Epithelial cell of esophagus (primary cell): ENCODE data around the gene PMP22.
A peak's percentile ranks its signal among the peaks of the same experiment; 100 is the strongest.

Experiments
- DNase-seq: peaks from one replicate; pipeline ENCODE4 v3.0.0; 2010; ENCODE audit warnings: low read depth
- H3K4me3 ChIP-seq: 2 replicates; pipeline ENCODE4 v1.5.1; 2011; ENCODE audit warnings: mild to moderate bottlenecking, low read length, control low read depth
- TF ChIP-seq, protein P1 (sequence below): IDR thresholded peaks from 2 replicates; pipeline ENCODE4 v1.5.1; 2011; ENCODE audit warnings: low read depth, mild to moderate bottlenecking, low read length, control low read depth, inconsistent platforms; ENCODE audit not compliant: insufficient read depth; ENCODE audit errors: missing control alignments

PMP22 gene

DNA sequence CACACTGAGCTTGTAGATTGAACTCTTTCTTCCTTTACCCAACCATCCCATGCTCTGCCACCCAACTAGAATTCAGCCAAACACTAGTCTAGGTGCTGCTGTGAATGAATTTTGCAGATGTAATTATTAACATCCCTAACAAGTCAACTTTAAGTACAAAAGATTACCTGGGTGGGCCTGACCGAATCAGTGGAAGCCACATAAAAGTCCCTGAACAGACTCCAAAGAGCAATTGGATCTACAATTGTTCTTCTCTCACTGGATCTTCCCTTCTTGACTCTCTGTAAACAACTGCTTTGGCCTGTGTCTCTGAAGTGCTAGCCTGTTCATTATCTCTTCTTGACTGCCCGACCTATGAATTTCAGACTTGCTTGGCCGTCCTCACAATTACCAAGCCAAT is 67.9 kb downstream of the PMP22 start:
- no peak for DNase-seq
- no peak overlapping the region for H3K4me3 ChIP-seq
- TF ChIP-seq, protein P1, sequence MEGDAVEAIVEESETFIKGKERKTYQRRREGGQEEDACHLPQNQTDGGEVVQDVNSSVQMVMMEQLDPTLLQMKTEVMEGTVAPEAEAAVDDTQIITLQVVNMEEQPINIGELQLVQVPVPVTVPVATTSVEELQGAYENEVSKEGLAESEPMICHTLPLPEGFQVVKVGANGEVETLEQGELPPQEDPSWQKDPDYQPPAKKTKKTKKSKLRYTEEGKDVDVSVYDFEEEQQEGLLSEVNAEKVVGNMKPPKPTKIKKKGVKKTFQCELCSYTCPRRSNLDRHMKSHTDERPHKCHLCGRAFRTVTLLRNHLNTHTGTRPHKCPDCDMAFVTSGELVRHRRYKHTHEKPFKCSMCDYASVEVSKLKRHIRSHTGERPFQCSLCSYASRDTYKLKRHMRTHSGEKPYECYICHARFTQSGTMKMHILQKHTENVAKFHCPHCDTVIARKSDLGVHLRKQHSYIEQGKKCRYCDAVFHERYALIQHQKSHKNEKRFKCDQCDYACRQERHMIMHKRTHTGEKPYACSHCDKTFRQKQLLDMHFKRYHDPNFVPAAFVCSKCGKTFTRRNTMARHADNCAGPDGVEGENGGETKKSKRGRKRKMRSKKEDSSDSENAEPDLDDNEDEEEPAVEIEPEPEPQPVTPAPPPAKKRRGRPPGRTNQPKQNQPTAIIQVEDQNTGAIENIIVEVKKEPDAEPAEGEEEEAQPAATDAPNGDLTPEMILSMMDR: no peak

DNA sequence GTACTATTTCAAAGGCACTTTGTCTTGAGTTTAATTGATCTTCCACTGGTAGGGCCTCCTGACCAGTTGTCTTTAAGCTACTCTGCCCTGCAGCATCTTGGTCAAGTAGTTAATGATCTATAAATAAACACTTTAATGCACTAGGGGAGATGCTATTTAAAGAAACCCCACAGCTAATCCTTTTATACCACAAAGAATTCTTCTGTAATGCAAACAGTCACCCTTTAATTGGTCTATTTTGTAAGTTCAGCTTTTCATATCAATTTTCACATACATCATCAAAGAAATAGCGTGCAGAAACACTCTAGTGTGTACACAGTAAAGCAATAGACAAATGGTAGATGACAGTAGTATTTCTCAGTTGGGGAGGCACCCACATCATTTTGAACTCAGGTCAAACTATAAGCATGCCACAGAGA is 70.3 kb downstream of the PMP22 start:
- no peak for DNase-seq
- TF ChIP-seq, protein P1: no peak
- H3K4me3 ChIP-seq: no peak overlapping the region

DNA sequence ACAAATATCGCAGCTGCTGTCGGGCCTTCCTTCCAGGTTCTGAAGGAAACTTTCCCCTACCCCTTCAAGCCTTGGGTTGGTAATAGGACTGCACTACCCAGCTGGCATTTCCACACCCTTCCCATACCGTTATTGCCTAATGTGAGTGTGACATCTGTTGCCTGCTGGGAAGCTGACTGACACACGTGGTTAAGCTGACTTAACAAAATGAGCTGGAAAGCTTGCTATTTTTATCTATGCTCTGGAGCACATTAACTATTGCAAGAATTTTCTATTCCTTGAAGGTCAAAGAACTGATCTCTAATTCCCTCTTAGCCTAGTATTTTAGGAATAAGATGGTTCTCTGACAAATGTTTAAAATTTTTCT is 79.5 kb downstream of the PMP22 start:
- peak; percentile 33 for DNase-seq

DNA sequence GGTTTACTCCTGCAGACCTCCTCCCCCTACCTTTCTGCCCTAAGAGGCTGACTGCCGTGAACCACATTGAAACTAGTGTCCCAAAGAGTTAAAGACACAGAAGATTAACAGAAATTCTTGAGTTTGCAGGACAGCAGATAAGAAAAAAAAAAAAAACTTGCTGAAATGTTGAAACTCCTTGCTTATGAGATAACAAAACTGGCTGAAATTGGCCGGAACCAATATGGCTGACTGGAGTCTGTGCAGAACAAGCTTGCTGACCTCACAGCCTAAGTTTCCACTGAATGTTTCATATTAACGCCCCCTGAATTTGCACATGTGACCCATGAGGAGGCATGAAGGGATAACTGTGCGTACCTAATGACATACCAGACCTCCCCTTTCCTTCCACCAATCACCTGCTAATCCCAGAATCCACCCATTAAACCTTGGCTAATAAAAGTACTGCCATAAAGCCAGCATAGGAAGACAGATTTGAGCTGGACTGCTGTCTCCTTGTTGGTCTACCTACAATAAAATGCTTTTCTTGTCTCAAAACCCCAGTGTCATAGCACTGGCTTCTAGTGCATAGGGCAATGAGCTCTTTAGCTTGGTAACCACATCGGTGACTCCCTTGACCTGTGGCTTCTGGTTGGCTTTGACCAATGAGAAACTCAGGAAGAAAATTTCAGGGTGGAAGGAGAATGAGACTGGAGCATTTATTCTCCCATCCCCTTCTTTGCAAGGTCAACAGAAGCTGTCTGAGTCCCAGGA is 80.1 kb downstream of the PMP22 start:
- no peak for DNase-seq
- TF ChIP-seq, protein P1: no peak
- H3K4me3 ChIP-seq: no peak overlapping the region

More for the DNA sequence above, 79.5 kb downstream of the PMP22 start:
- TF ChIP-seq, protein P1: no peak
- no peak overlapping the region for H3K4me3 ChIP-seq

DNA sequence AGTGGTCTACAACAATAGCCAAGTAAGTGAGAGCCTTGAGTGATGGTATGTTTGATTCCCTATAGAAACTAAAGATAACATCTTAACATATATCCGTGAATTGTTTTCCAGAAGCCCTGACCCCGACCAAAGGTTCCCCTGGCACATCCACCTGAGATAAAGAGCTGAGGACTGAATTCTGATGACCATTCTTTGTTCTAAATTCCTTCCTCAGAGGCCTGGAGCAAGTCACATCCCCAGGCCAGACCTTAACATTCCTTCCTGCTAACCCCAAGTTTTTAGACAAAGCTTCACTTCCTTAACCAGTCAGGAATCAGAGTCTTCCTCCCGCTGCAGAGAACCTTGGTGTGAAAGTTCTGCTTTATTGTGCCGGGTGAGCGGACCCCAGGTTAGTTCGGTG is 83.3 kb downstream of the PMP22 start:
- no peak for DNase-seq
- TF ChIP-seq, protein P1: no peak
- H3K4me3 ChIP-seq: no peak overlapping the region

DNA sequence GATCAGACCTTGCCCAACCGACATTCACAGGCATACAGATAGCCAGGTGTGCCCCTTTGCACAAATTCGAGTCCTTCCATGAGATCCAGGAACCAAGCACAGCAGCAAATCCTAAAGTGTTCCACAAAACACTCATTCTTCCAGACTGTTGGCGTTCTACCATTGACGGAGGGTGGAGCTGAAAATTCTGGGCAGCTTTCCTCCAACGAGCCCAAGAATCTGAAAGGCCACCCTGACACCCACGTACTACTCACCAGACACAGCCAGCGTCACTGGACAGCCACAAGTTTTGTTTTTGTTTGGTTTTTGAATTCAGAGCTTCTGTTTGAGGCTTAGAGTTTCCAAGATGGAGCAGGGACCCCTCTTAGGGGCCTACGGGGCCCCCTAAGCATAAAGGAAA is 83.8 kb downstream of the PMP22 start:
- no peak overlapping the region for H3K4me3 ChIP-seq
- DNase-seq: no peak
- TF ChIP-seq, protein P1: no peak

DNA sequence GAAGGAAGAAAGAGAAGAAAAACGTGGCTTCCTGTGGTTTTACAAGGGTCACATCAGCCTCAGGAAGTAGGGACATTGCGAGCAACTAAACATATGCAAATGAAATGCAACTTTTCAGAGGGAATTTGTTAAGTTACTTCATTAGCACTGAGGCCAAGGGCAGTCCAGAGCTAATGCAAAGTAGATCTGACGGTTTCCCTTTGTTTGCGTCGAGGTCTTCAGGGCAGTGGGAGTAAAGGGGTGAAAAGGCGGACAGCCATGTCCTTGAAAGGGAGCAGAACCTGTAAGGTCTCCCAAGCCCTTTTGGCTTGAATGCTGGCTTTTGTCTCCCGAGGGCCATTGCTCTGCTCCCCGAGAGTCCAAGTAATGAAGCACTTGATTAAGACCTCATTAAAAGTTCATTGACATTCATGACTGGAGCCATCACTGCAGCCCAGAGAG is 85.0 kb downstream of the PMP22 start:
- no peak overlapping the region for H3K4me3 ChIP-seq
- TF ChIP-seq, protein P1: no peak
- DNase-seq: no peak
